MM.1S (cell line): ENCODE data around the gene KCNQ5.
A peak's percentile ranks its signal among the peaks of the same experiment; 100 is the strongest.

Source experiments
- DNase-seq: peaks from one replicate; pipeline ENCODE4 v3.0.0-alpha.2; 2015
- H2AFZ ChIP-seq: fragments of 300-600 bp; sonication (generic); 2 replicates; pipeline ENCODE4 v1.6.0; 2016; ENCODE audit warnings: antibody characterized with exemption, low read length
- H3F3A ChIP-seq: fragments of 300-600 bp; sonication (generic); 2 replicates; pipeline ENCODE4 v1.6.1; 2016; ENCODE audit warnings: mild to moderate bottlenecking, antibody characterized with exemption, low read length, moderate library complexity, mixed read lengths; ENCODE audit not compliant: insufficient read depth
- H3K27ac ChIP-seq: fragments of 300-600 bp; sonication (generic); 2 replicates; pipeline ENCODE4 v1.5.1; 2016; ENCODE audit warnings: mild to moderate bottlenecking, low read length
- H3K27me3 ChIP-seq: fragments of 300-600 bp; sonication (generic); replicated peaks from 2 replicates; pipeline ENCODE4 v1.6.0; 2016; ENCODE audit warnings: low read length; ENCODE audit not compliant: insufficient read depth
- H3K36me3 ChIP-seq: fragments of 300-600 bp; sonication (generic); replicated peaks from 2 replicates; pipeline ENCODE4 v1.6.1; 2016; ENCODE audit warnings: mild to moderate bottlenecking, low read length, mixed read lengths; ENCODE audit not compliant: insufficient read depth
- H3K4me1 ChIP-seq: fragments of 300-600 bp; sonication (generic); 2 replicates; pipeline ENCODE4 v1.6.1; 2016; ENCODE audit warnings: low read length, mixed read lengths
- H3K4me2 ChIP-seq: fragments of 300-600 bp; sonication (generic); 2 replicates; pipeline ENCODE4 v1.6.0; 2016; ENCODE audit warnings: low read depth, low read length
- H3K4me3 ChIP-seq: fragments of 300-600 bp; sonication (generic); 2 replicates; pipeline ENCODE4 v1.5.1; 2016; ENCODE audit warnings: low read length, mixed read lengths
- H3K79me2 ChIP-seq: fragments of 300-600 bp; sonication (generic); 2 replicates; pipeline ENCODE4 v1.6.1; 2016; ENCODE audit warnings: mixed run types, low read length, mixed read lengths
- H3K9ac ChIP-seq: fragments of 300-600 bp; sonication (generic); 2 replicates; pipeline ENCODE4 v1.6.1; 2016; ENCODE audit warnings: low read length, mixed read lengths
- H3K9me2 ChIP-seq: fragments of 300-600 bp; sonication (generic); replicated peaks from 2 replicates; pipeline ENCODE4 v1.6.1; 2016; ENCODE audit warnings: mild to moderate bottlenecking, low read length, mixed read lengths; ENCODE audit not compliant: insufficient read depth
- H3K9me3 ChIP-seq: fragments of 300-600 bp; sonication (generic); replicated peaks from 2 replicates; pipeline ENCODE4 v1.6.1; 2016; ENCODE audit warnings: mild to moderate bottlenecking, low read length, mixed read lengths; ENCODE audit not compliant: insufficient read depth
- H4K20me1 ChIP-seq: fragments of 300-600 bp; sonication (generic); 2 replicates; pipeline ENCODE4 v1.6.1; 2016; ENCODE audit warnings: mild to moderate bottlenecking, low read length, moderate library complexity, mixed read lengths; ENCODE audit not compliant: insufficient read depth
- EZH2 ChIP-seq: fragments of 300-600 bp; sonication (generic); optimal IDR thresholded peaks from 2 replicates; pipeline ENCODE3; 2017; ENCODE audit warnings: low read depth, mild to moderate bottlenecking, antibody characterized with exemption, low read length, mixed read lengths
- EZH2phosphoT487 ChIP-seq: fragments of 300-600 bp; sonication (generic); IDR thresholded peaks from 2 replicates; pipeline ENCODE4 v1.6.1; 2018; ENCODE audit warnings: antibody characterized with exemption, low read length
- TF ChIP-seq, protein P1 (sequence below): fragments of 300-600 bp; sonication (generic); IDR thresholded peaks from 2 replicates; pipeline ENCODE4 v1.5.1; 2016; ENCODE audit warnings: antibody characterized with exemption, low read length, mixed read lengths

The KCNQ5 gene

DNA sequence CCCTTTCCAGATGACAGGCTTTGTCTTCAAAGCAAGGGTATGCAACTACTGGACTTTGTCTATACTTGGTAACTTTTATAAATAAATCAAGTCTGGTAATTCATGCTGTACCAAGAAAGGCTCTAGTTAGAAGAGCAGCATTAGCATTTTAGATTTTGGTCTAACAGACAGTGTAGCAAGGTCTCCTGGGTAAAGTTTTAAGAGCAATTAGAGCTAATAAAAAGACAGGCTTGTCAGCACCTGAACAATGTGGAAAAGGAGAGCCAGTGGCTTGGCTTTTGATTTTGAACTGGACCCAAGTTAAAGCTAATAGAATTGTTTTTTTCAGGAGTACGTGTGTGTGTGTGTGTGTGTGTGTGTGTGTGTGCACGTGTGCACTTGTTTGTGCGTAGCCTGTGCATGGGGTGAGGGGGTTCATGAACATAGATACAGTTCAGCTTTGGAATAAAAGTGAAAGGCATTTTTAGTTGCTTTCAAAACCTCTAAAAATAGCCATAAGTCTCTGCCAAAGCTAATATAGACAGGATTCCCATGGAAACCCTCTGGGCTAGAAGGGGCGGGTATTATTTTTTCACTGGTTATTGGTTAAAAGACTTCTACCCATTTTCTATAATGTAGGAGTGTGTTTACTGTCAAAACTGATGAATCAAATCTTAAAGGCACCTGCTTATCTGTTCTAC is 138.4 kb downstream of the KCNQ5 start:
- no peaks in the 10 kb centered on the region for H3K9me3 ChIP-seq
- no peak overlapping the region for H3K4me2 ChIP-seq
- H3K9me2 ChIP-seq = no peaks in the 10 kb centered on the region
- H3K36me3 ChIP-seq = no peaks in the 10 kb centered on the region
- H3K4me3 ChIP-seq = no peak overlapping the region
- DNase-seq = no peak
- TF ChIP-seq EZH2phosphoT487 (no peak), EZH2 (no peak)
- TF ChIP-seq, protein P1, sequence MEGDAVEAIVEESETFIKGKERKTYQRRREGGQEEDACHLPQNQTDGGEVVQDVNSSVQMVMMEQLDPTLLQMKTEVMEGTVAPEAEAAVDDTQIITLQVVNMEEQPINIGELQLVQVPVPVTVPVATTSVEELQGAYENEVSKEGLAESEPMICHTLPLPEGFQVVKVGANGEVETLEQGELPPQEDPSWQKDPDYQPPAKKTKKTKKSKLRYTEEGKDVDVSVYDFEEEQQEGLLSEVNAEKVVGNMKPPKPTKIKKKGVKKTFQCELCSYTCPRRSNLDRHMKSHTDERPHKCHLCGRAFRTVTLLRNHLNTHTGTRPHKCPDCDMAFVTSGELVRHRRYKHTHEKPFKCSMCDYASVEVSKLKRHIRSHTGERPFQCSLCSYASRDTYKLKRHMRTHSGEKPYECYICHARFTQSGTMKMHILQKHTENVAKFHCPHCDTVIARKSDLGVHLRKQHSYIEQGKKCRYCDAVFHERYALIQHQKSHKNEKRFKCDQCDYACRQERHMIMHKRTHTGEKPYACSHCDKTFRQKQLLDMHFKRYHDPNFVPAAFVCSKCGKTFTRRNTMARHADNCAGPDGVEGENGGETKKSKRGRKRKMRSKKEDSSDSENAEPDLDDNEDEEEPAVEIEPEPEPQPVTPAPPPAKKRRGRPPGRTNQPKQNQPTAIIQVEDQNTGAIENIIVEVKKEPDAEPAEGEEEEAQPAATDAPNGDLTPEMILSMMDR = no peak
- no peak overlapping the region for H3K9ac ChIP-seq
- H4K20me1 ChIP-seq = no peaks in the 10 kb centered on the region
- peaks cover 9% of the 10 kb centered on the region for H3K4me1 ChIP-seq
- no peak overlapping the region for H2AFZ ChIP-seq
- H3K27ac ChIP-seq = no peak overlapping the region
- no peaks in the 10 kb centered on the region for H3K27me3 ChIP-seq
- H3K79me2 ChIP-seq = no peaks in the 10 kb centered on the region; the same call in 1 of the 2 replicates
- H3F3A ChIP-seq = no peaks in the 10 kb centered on the region

DNA sequence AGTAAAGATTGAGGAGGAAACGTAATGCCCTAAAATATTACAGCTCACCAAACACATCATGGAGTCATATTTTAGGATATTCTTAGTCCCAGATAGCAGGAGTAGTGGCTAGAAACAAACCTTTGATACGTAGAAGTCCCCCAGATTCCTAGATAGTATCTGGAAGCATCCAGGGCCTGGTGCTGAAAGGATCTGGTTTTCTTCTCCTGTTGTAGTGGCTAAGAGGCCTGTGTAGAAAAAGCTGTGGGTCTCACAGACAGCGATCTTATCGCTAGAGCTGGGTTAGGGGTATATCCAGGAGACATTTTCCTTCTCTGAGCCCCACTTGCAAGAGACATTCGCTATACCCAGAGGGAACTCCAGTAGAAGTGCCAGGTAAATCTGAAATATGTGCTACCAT is 139.9 kb downstream of the KCNQ5 start:
- no peak overlapping the region for H3K4me3 ChIP-seq
- H4K20me1 ChIP-seq = no peaks in the 10 kb centered on the region
- peaks cover 9% of the 10 kb centered on the region for H3K4me1 ChIP-seq
- H3F3A ChIP-seq = no peaks in the 10 kb centered on the region
- no peak overlapping the region for H3K27ac ChIP-seq
- H3K9me2 ChIP-seq = no peaks in the 10 kb centered on the region
- H3K79me2 ChIP-seq = no peaks in the 10 kb centered on the region
- TF ChIP-seq EZH2phosphoT487 (no peak), EZH2 (no peak)
- TF ChIP-seq, protein P1 = no peak
- no peak for DNase-seq
- no peak overlapping the region for H3K9ac ChIP-seq
- no peak overlapping the region for H3K4me2 ChIP-seq
- no peaks in the 10 kb centered on the region for H3K36me3 ChIP-seq
- H3K27me3 ChIP-seq = no peaks in the 10 kb centered on the region
- H3K9me3 ChIP-seq = no peaks in the 10 kb centered on the region
- H2AFZ ChIP-seq = no peak overlapping the region

DNA sequence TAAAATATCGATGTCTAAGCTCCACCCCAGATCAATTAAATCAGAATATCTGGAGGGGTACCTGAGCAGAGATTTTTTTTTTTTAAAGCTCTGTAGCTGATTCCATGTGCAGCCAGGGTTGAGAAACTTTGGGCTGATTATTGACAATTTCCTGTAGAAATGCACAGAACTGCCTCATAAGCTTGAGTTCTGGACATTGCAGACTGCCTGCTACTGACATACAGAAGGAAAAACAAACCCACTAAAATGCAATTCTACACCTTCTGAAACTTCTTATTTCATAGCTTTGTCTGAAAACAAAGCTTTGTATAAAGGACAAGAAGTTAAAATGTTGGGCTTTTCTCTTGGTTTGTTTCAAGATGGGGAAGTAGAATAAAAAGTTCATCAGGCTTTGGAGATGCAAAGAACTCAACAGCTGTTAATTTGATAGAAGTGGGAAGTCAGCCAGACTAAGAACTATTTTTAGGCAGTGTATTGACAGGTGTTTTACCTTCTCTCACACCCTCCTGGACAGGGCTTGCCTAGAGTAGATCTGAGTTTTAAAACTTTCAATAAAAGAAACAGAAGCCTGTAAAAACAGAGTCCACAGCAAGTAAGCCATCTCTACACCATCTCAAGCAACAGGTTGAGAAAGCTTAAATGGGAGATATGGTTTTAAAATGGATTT is 147.7 kb downstream of the KCNQ5 start:
- peak overlapping the region; percentile 43; the same call in 1 of the 2 replicates for H3K27ac ChIP-seq
- TF ChIP-seq, protein P1 = no peak
- TF ChIP-seq EZH2phosphoT487 (no peak), EZH2 (no peak)
- H3K4me3 ChIP-seq = no peak overlapping the region

More for the DNA sequence above, 147.7 kb downstream of the KCNQ5 start:
- peak overlapping the region; percentile 51; the same call in 1 of the 2 replicates for H3K4me2 ChIP-seq
- H3K36me3 ChIP-seq = no peaks in the 10 kb centered on the region
- H3K79me2 ChIP-seq = peaks cover 8% of the 10 kb centered on the region; the same call in 1 of the 2 replicates
- H3K4me1 ChIP-seq = peaks cover 22% of the 10 kb centered on the region
- peaks cover 8% of the 10 kb centered on the region for H3F3A ChIP-seq
- no peaks in the 10 kb centered on the region for H4K20me1 ChIP-seq
- H3K9me3 ChIP-seq = no peaks in the 10 kb centered on the region
- H3K9ac ChIP-seq = no peak overlapping the region
- H3K9me2 ChIP-seq = no peaks in the 10 kb centered on the region
- no peak overlapping the region for H2AFZ ChIP-seq
- H3K27me3 ChIP-seq = no peaks in the 10 kb centered on the region
- DNase-seq = peak; percentile 41
